Measurements from ENCODE around the gene CRYBA2. TPM values are rescaled to one million over a fixed set of nuclear protein-coding genes. Genes with fewer than 3 reads are reported as not detected.

The CRYBA2 gene
- polyA plus RNA-seq, 4 donors = not detected

DNA sequence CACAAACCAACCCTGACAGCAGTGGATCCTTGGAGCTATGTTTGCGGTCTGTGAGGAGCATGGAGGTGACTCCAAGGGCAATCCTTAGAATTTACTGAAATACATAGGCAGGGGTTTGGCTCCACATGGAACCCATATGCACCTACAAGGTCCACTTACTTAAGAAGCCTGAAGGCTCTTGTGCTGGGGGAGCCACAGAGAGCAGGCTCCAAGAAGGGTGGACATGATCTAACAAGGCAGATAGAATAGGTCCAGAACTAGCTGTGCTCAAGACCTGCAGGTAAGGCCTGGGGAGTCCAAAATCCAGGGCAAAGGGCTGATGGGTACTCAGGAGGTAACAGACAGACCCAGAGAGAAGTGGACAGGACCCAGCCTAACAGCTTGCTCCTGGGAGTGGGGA, 34.9 kb downstream of the CRYBA2 start:
- no peak for DNase-seq (ENCODE audit: low read depth in 4 of 4, low spot score in 2 of 4)

DNA sequence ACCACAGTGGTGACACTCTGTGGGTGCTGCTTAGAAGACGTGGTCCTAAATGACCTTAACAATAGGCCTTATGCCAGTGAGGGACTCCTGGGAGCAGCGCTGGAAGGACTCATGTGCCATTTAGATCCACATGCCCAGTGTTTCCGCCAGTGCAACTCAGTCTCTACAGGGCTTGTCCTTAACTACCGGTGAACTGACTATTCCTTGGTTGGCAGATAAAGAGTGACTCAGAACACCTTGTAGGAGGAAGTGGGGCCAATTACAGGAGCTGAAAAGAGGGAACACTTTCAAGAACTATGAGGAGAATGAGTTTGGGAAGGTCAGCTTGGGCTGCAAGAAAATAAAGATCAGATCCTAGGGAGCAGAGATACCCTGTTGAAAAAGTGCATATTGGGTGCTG, 35.6 kb downstream of the CRYBA2 start:
- no peak for DNase-seq (ENCODE audit: low read depth in 4 of 4, low spot score in 2 of 4)

DNA sequence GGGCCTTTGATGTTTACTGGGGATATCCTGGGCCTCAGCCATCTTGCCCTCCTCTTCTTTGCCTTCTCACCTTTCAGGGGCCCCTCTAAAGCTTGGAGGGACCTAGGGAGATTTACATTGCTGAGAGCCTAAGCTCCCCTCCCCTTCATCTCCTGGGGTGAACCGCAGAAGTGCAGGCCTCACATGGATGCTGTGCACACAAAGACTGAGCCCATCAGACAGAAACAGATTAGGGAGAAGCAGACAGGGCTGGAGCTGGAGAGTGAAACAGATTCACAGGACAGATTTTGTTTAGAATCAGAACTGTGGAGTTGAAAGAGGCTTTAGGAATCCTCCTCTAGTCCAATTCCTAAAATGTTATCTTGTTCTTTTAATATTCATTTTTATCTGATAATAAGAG, 37.2 kb downstream of the CRYBA2 start:
- DNase-seq (ENCODE audit: low read depth in 4 of 4, low spot score in 2 of 4) = no peak

DNA sequence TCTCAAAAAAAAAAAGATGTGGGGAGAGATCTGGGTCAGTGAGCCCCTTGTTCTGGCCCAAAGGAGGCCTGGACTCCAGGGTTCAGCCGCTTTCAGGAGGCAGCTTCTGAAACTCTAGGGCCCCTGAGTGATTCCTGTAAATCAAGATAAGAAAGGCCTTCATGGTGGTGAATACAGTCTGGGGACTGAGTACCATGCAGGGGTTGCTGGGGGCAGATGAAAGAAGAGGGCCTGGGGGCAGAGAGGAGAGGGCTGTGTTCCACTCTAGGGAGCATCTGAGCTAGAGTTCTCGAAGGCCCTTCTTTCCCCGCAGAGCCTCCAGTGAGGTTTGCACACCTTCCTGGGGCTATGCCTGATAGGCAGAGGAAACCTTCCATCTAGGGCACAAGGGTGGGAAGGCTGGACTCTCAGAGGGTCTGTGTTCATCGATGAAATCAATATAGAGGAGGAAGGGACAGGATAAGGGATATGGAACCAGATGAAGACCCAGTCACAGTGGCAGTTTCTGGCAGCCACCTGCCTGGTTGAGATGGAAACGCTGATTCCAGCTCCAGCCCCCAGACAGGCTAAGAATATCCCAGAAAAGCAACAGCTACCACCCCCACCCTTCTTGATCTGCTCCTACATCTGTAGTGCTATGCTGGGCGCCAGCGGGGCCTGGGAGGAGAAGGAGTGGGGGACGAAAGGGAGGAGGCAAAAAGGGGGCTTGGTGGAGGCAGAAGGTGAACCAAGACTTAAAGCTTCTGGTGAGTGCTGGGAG, 38.5 kb downstream of the CRYBA2 start:
- DNase-seq (ENCODE audit: low read depth in 4 of 4, low spot score in 2 of 4) = no peak

DNA sequence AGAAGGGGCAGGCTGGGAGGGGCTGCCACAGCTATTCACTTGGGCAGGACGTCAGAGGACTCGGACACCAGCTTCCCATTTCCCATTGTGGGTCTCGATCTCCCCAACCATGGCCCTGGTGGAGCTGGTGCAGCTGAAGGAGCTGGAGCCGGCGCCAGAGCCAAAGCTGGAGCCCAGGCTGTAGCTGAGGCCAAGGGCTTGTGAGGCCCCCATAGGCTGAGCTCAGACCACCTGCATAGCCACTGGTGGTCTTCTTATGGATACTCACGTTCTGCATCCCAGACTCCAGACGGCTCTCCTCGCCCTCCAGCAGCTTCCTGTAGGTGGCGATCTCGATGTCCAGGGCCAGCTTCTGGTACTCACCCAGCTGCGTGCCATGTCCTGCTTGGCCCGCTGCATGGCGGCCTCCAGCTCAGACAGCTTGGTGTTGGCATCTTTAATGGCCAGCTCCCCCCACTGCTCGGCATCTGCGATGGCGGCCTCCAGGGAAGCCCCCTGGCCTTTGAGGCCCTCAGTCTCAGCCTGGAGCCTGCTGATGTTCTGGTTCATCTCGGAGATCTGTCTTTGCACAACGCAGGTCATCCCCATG, 39.8 kb downstream of the CRYBA2 start:
- DNase-seq (ENCODE audit: low read depth in 4 of 4, low spot score in 2 of 4) = no peak

DNA sequence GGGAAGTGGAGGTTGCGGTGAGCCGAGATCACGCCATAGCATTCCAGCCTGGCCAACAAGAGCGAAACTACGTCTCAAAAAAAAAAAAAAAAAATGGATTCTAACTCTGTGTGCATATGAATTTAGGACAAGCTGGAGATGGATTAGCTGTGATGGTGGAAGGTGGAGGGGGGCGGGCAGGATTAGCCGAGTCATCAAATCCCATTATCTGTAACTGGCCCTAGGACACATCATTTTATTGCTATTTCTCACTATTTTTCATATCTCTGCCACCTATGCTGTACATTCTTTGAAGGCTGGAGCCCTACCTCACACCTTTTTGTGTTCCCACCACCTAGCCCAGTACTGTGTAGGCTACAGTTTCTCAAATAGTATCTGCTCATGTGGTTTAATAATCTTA, 41.1 kb downstream of the CRYBA2 start:
- no peak for DNase-seq (ENCODE audit: low read depth in 4 of 4, low spot score in 2 of 4)

DNA sequence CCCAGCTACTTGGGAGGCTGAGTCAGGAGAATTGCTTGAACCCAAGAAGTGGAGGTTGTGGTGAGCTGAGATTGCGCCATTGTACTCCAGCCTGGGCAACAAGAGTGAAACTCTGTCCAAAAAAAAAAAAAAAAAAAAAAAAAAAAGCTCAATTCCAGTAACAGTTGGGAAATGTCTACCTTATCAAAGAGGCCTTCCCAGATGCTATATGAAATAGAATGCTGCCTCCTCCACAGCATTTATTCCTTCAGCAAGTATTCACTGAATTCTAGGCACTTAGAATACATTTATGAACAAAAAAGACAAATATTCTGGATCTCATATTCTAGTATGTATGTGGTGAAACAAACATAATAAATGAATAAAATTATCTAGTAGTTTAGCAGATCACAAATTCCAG, 46.6 kb downstream of the CRYBA2 start:
- DNase-seq (ENCODE audit: low read depth in 4 of 4, low spot score in 2 of 4) = no peak

DNA sequence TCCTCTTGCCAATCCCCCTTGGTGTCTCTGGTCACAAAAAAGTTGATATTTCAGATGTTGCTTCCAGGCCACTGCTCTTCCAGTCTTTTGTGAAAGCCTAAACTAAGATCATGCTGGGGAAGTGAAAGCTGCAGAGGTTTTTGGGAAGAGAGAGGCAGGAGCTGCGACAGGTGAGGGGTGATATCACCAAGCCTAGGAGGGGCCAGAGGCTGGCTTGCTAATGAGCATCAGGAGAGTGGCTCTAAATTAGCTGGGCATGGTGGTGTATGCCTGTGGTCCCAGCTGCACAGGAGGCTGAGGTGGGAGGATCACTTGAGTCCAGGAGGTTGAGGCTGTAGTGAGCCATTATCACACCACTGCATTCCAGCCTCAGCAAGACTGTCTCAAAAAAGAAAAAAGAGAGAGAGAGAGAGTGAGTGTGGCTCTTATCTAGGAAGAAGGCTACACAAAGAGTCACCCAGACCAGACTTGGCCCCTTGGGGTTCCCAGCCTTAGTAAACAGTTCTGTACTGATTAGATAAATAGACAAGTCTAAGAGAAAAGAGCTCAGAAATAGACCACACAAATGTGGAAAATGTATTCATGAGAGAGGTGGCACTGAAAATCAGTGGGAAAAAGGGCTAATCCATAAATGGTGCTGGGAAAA, 48.3 kb downstream of the CRYBA2 start:
- no peak for DNase-seq (ENCODE audit: low read depth in 4 of 4, low spot score in 2 of 4)

Other genes starting within 250 kb of the CRYBA2 start
- gene CYP27A1, start 211.3 kb downstream of the CRYBA2 start, polyA plus RNA-seq (ENCODE audit: insufficient read length in 4 of 4) = 10 to 100 TPM; 44.2 to 57.0 (median 51.7) TPM
- gene PRKAG3, start 161.6 kb downstream of the CRYBA2 start, polyA plus RNA-seq (ENCODE audit: insufficient read length in 4 of 4) = under 1 TPM in 2 of 4 donors, not detected in 2; 0.07 to 0.17 TPM
- under 1 TPM; 0.13 to 0.57 (median 0.41) TPM for gene WNT6, start 133.6 kb downstream of the CRYBA2 start, polyA plus RNA-seq (ENCODE audit: insufficient read length in 4 of 4)
- 1 to 10 TPM in 3 of 4 donors, under 1 TPM in 1; 0.98 to 1.2 (median 1.1) TPM for gene WNT10A, start 112.6 kb downstream of the CRYBA2 start, polyA plus RNA-seq (ENCODE audit: insufficient read length in 4 of 4)
- gene CDK5R2, start 33.8 kb downstream of the CRYBA2 start, polyA plus RNA-seq (ENCODE audit: insufficient read length in 4 of 4) = under 1 TPM in 2 of 4 donors, not detected in 2; 0.06 to 0.13 TPM
- gene FEV, start 8.2 kb downstream of the CRYBA2 start, polyA plus RNA-seq (ENCODE audit: insufficient read length in 4 of 4) = under 1 TPM in 1 of 4 donors, not detected in 3; 0.13 TPM
- gene CFAP65, start 48.1 kb upstream of the CRYBA2 start, polyA plus RNA-seq (ENCODE audit: insufficient read length in 4 of 4) = under 1 TPM; 0.24 to 0.73 (median 0.34) TPM
- gene IHH, start 67.5 kb upstream of the CRYBA2 start, polyA plus RNA-seq (ENCODE audit: insufficient read length in 4 of 4) = 1 to 10 TPM; 1.7 to 2.7 (median 1.8) TPM
- gene NHEJ1, start 167.4 kb upstream of the CRYBA2 start, polyA plus RNA-seq (ENCODE audit: insufficient read length in 4 of 4) = 10 to 100 TPM; 17.5 to 20.3 (median 19.8) TPM
- gene SLC23A3, start 176.6 kb upstream of the CRYBA2 start, polyA plus RNA-seq (ENCODE audit: insufficient read length in 4 of 4) = 10 to 100 TPM; 10.8 to 30.1 (median 20.6) TPM
- gene CNPPD1, start 183.5 kb upstream of the CRYBA2 start, polyA plus RNA-seq (ENCODE audit: insufficient read length in 4 of 4) = 10 to 100 TPM; 61.9 to 75.0 (median 65.2) TPM
- gene RETREG2, start 184.9 kb upstream of the CRYBA2 start, polyA plus RNA-seq (ENCODE audit: insufficient read length in 4 of 4) = 100 to 1,000 TPM; 106 to 125 (median 120) TPM
- gene ZFAND2B, start 213.4 kb upstream of the CRYBA2 start, polyA plus RNA-seq (ENCODE audit: insufficient read length in 4 of 4) = 10 to 100 TPM; 34.0 to 51.5 (median 43.8) TPM
- gene ABCB6, start 225.5 kb upstream of the CRYBA2 start, polyA plus RNA-seq (ENCODE audit: insufficient read length in 4 of 4) = 10 to 100 TPM; 34.8 to 50.4 (median 35.0) TPM
- gene ATG9A, start 236.2 kb upstream of the CRYBA2 start, polyA plus RNA-seq (ENCODE audit: insufficient read length in 4 of 4) = 10 to 100 TPM; 39.7 to 46.4 (median 42.8) TPM
- 10 to 100 TPM; 36.0 to 86.5 (median 60.2) TPM for gene ANKZF1, start 236.4 kb upstream of the CRYBA2 start, polyA plus RNA-seq (ENCODE audit: insufficient read length in 4 of 4)

Data from left renal cortex interstitium (tissue), 4 donors.